Measurements from ENCODE around the gene USP34. TPM values are rescaled to one million over a fixed set of nuclear protein-coding genes. Genes with fewer than 3 reads are reported as not detected.

USP34 gene
- total RNA-seq, 1 experiment from 2014 or later = 76.3 TPM

GRCh38 chr2:61356958-61357350 is 113.9 kb downstream of the USP34 start:
- no peak overlapping the region for H3K4me2 ChIP-seq (ENCODE audit: low read length)
- intact Hi-C loops (cut with micrococcal nuclease) = no loop called here
- no peak overlapping the region for H3K4me3 ChIP-seq (replicated peaks in 1 of 2; ENCODE audit: low read depth in 1 of 2, low read length in 2 of 2)
- ChIA-PET POLR2A (no interaction called here), RAD21 (ENCODE audit: low non-redundant PET in 1 of 2, low total read pairs in 2 of 2, uncharacterized antibody in 2 of 2, unreplicated experiment in 2 of 2) (no interaction called here), CTCF (no interaction called here)
- no peak overlapping the region for H3K9ac ChIP-seq (ENCODE audit: low read length)
- no peak overlapping the region for H3K27ac ChIP-seq (ENCODE audit: low read depth, low read length)
- TF ChIP-seq YY1 (IDR thresholded peaks at IDR 0.05; ENCODE audit: extremely low read depth, insufficient replicate concordance, low read depth, low read length) (no peak), RAD21 (IDR thresholded peaks at IDR 0.05; ENCODE audit: low read depth) (no peak), POLR2A (IDR thresholded peaks at IDR 0.05; ENCODE audit: borderline replicate concordance, extremely low read depth, insufficient read depth, insufficient read length) (no peak), TCF7L2 (IDR thresholded peaks at IDR 0.05; ENCODE audit: borderline replicate concordance, extremely low read depth, insufficient read depth, insufficient read length) (no peak), EGR1 (IDR thresholded peaks at IDR 0.05; ENCODE audit: low read depth) (no peak), ZNF274 (IDR thresholded peaks at IDR 0.05; ENCODE audit: low read depth, low read length) (no peak)
- TF ChIP-seq, protein P1, sequence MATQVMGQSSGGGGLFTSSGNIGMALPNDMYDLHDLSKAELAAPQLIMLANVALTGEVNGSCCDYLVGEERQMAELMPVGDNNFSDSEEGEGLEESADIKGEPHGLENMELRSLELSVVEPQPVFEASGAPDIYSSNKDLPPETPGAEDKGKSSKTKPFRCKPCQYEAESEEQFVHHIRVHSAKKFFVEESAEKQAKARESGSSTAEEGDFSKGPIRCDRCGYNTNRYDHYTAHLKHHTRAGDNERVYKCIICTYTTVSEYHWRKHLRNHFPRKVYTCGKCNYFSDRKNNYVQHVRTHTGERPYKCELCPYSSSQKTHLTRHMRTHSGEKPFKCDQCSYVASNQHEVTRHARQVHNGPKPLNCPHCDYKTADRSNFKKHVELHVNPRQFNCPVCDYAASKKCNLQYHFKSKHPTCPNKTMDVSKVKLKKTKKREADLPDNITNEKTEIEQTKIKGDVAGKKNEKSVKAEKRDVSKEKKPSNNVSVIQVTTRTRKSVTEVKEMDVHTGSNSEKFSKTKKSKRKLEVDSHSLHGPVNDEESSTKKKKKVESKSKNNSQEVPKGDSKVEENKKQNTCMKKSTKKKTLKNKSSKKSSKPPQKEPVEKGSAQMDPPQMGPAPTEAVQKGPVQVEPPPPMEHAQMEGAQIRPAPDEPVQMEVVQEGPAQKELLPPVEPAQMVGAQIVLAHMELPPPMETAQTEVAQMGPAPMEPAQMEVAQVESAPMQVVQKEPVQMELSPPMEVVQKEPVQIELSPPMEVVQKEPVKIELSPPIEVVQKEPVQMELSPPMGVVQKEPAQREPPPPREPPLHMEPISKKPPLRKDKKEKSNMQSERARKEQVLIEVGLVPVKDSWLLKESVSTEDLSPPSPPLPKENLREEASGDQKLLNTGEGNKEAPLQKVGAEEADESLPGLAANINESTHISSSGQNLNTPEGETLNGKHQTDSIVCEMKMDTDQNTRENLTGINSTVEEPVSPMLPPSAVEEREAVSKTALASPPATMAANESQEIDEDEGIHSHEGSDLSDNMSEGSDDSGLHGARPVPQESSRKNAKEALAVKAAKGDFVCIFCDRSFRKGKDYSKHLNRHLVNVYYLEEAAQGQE (IDR thresholded peaks at IDR 0.05; ENCODE audit: low read depth) = no peak
- peaks cover 0 to 8% of the 10 kb centered on the region in 2 experiments; a peak in 1 of 4 replicates for H3K9me3 ChIP-seq (ENCODE audit: control insufficient read depth in 1 of 2, insufficient read depth in 1 of 2, low read depth in 1 of 2, low read length in 2 of 2)
- no peak for ATAC-seq
- no peaks in the 10 kb centered on the region for H3K4me1 ChIP-seq (ENCODE audit: control insufficient read depth in 1 of 2, insufficient read depth in 2 of 2, low read length in 2 of 2)
- DNase-seq (ENCODE audit: low read depth, low spot score) = no peak
- 0 out of 2 replicates have a peak, but pooled peaks cover 3% of the 10 kb centered on the region for H4K20me1 ChIP-seq (ENCODE audit: insufficient read depth)
- H3K79me2 ChIP-seq (ENCODE audit: insufficient read depth, low read length) = peaks cover 94% of the 10 kb centered on the region
- no peaks in the 10 kb centered on the region for H3K27me3 ChIP-seq (ENCODE audit: insufficient read depth, low read length)
- H3K36me3 ChIP-seq (ENCODE audit: control insufficient read depth in 1 of 2, insufficient read depth in 2 of 2, low read length in 2 of 2) = peaks cover 0 to 6% of the 10 kb centered on the region in 2 experiments; a peak in 1 of 4 replicates
- BruUV-seq (replicated peaks) = no TSS peak
- H2AFZ ChIP-seq (ENCODE audit: low read depth, low read length, poor library complexity, severe bottlenecking) = no peak overlapping the region
- no peaks in the 10 kb centered on the region for H3K9me2 ChIP-seq (ENCODE audit: insufficient read depth)

Data from HCT116 (cell line).